Astrocyte of the spinal cord (primary cell): ENCODE data around the gene LRRN4.
A peak's percentile ranks its signal among the peaks of the same experiment; 100 is the strongest.

Source experiments
- DNase-seq: peaks from one replicate; pipeline ENCODE4 v3.0.0; 2011; ENCODE audit warnings: low read depth, low spot score
- H3K4me3 ChIP-seq: 2 replicates; pipeline ENCODE4 v1.5.1; 2011; ENCODE audit warnings: low read depth, mild to moderate bottlenecking, low read length, moderate library complexity
- CTCF ChIP-seq: IDR thresholded peaks from 2 replicates; pipeline ENCODE4 v1.5.1; 2012; ENCODE audit warnings: low read depth, mild to moderate bottlenecking, low read length, inconsistent platforms
- in situ Hi-C: cut with HindIII; loops from 2 replicates; pipeline ENCODE4 v1.10.0; 2017; ENCODE audit warnings: low sequenced_read_pairs

Gene LRRN4

GRCh38 chr20:6094565-6094964 is 40.7 kb upstream of the LRRN4 start:
- in situ Hi-C loops: no loop called here
- H3K4me3 ChIP-seq: no peak overlapping the region
- DNase-seq: no peak
- TF ChIP-seq CTCF: no peak

- no peak for DNase-seq
- in situ Hi-C loops: no loop called here
- TF ChIP-seq CTCF: no peak
- no peak overlapping the region for H3K4me3 ChIP-seq
Measured at GRCh38 chr20:6094063-6094462, 40.2 kb upstream of the LRRN4 start.

- TF ChIP-seq CTCF: no peak
- in situ Hi-C loops: no loop called here
- DNase-seq: no peak
Measured at GRCh38 chr20:6091661-6092060, 37.8 kb upstream of the LRRN4 start.

GRCh38 chr20:6086868-6087267 is 33.0 kb upstream of the LRRN4 start:
- in situ Hi-C loops: no loop called here
- no peak for DNase-seq
- H3K4me3 ChIP-seq: no peak overlapping the region
- TF ChIP-seq CTCF: no peak

More at GRCh38 chr20:6091661-6092060, 37.8 kb upstream of the LRRN4 start:
- no peak overlapping the region for H3K4me3 ChIP-seq

- in situ Hi-C loops: no loop called here
- DNase-seq: no peak
- H3K4me3 ChIP-seq: no peak overlapping the region
- TF ChIP-seq CTCF: no peak
Measured at GRCh38 chr20:6083926-6084325, 30.1 kb upstream of the LRRN4 start.

- TF ChIP-seq CTCF: no peak
- peak; percentile 22 for DNase-seq
- H3K4me3 ChIP-seq: no peak overlapping the region
- in situ Hi-C loops: no loop called here
Measured at GRCh38 chr20:6081236-6081635, 27.4 kb upstream of the LRRN4 start.

- in situ Hi-C loops: no loop called here
- H3K4me3 ChIP-seq: no peak overlapping the region
- TF ChIP-seq CTCF: no peak
- no peak for DNase-seq
Measured at GRCh38 chr20:6079016-6079415, 25.2 kb upstream of the LRRN4 start.
